Transverse colon (tissue), 4 donors: ENCODE measurements around the gene MTMR4. TPM values are rescaled to one million over a fixed set of nuclear protein-coding genes. Genes with fewer than 3 reads are reported as not detected.

Source experiments
- DNase-seq: peaks from one replicate; pipeline ENCODE4 v3.0.0-alpha.2; 2019
- H3K27ac ChIP-seq, 4 donors: fragments of 200-600 bp; sonication (generic); 2 replicates each; pipeline ENCODE4 v1.5.1; 2016 to 2018; ENCODE audit warnings: inconsistent platforms in 4 of 4
- H3K27me3 ChIP-seq: fragments of 200-600 bp; sonication (generic); 2 replicates; pipeline ENCODE4 v1.5.1; 2017; ENCODE audit warnings: inconsistent platforms
- H3K36me3 ChIP-seq, 4 donors: fragments of 200-600 bp; sonication (generic); 2 replicates each; pipeline ENCODE4 v1.5.1; 2017 to 2019; ENCODE audit warnings: inconsistent platforms in 4 of 4
- H3K4me1 ChIP-seq, 4 donors: fragments of 200-600 bp; sonication (generic); 2 replicates each; pipeline ENCODE4 v1.5.1; 2017 to 2020; ENCODE audit warnings: inconsistent platforms in 4 of 4
- H3K4me3 ChIP-seq, 4 donors: fragments of 200-600 bp; sonication (generic); 1 replicate in 1 of 4; 2 replicates in 3 of 4; pipeline versions ENCODE4 v1.5.1 to v1.6.1; 2017 to 2019; ENCODE audit warnings: inconsistent platforms in 4 of 4
- H3K9me3 ChIP-seq, 2 donors: fragments of 200-600 bp; sonication (generic); 2 replicates each; pipeline ENCODE4 v1.5.1; 2017 to 2019; ENCODE audit warnings: inconsistent platforms in 2 of 2
- EP300 ChIP-seq: sonication (generic); formaldehyde crosslinking; IDR thresholded peaks from one replicate; pipeline ENCODE4 v1.6.1; 2017; ENCODE audit warnings: antibody characterized with exemption, low read depth
- POLR2A ChIP-seq: fragments of 450-650 bp; IDR thresholded peaks from one replicate; pipeline ENCODE4 v1.6.1; 2016; ENCODE audit warnings: antibody characterized with exemption, mild to moderate bottlenecking, moderate library complexity
- POLR2AphosphoS5 ChIP-seq, 3 donors: sonication (generic); formaldehyde crosslinking; IDR thresholded peaks; one replicate each; pipeline ENCODE4 v1.6.1; 2016; ENCODE audit warnings: antibody characterized with exemption in 3 of 3
- WGBS, 2 donors: methylation state at CpG; one replicate each; pipeline ENCODE4 v1.1.5; 2018; ENCODE audit warnings: low coverage in 1 of 2; 5-methylcytosine and 5-hydroxymethylcytosine counted together
- in situ Hi-C, 4 donors: fragments of 200-750 bp; cut with MboI; loops; one replicate each; pipeline versions ENCODE4 v1.15.0 to v1.15.1; 2017; ENCODE audit warnings: low sequenced_read_pairs in 3 of 4, low pct_ligation_motif_present in 1 of 4, low pct_unique_long_range_greater_than_20kb in 1 of 4
- intact Hi-C: fragments of 100-400 bp; cut with DNase I; formaldehyde crosslinking; loops from one replicate; pipeline ENCODE4 v1.15.1; 2023; ENCODE audit warnings: low total_unique reads
- total RNA-seq, 4 donors: library from RNA; depleted of rRNA; stranded (reverse); fragments of >200 nt; gene quantifications; one replicate each; pipeline ENCODE4 v1.1.0, GENCODE V29; 2016
- TF ChIP-seq, protein P1 (sequence below), 5 experiments: fragments of 200-600 bp in 3 of 5; fragments of 450-650 bp in 2 of 5; sonication (generic) in 3 of 5; IDR thresholded peaks; 1 replicate in 2 of 5; 2 replicates in 3 of 5; pipeline ENCODE4 v1.5.1; 2016 to 2017; ENCODE audit warnings: antibody characterized with exemption in 5 of 5, inconsistent platforms in 3 of 5, mild to moderate bottlenecking in 2 of 5, moderate library complexity in 1 of 5

The MTMR4 gene
- total RNA-seq, 4 donors from 2014 or later: 43.2 to 79.6 (median 53.1) TPM

DNA sequence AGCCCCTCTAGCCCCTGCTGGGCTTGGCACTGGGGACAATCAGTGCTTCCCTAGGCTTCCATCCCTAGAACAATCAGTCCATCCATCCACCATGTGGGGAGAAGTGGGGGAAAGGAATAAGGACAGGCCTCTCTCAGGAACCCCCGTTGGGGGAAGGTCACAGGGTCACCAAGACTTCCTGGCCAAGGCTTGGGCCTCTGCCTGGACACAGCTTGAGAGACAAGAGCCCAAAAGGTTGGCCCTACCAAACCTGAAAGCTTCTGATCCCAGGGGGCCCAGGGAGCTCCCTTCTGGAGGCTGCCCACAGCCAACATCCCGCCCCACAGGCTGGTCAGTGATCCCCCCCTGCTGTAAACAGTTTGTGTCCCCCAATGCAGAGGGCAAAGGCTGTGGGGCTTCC lies 16.2 kb upstream of the MTMR4 start:
- H3K4me1 ChIP-seq: peaks cover 0 to 20% (median 5%) of the 10 kb centered on the region in 4 donors
- peak overlapping the region in 1 of 4 donors; percentile 37 for H3K27ac ChIP-seq
- 30% methylated on average over 1 of the region's 2 CpGs; no CpG with 5 or more reads in 1 of the 2 donors for WGBS, 2 donors
- DNase-seq: no peak
- H3K27me3 ChIP-seq: peaks cover 5% of the 10 kb centered on the region
- H3K9me3 ChIP-seq: no peaks in the 10 kb centered on the region
- in situ Hi-C loops (loop anchor here in 1 of 4 donors (10.0 kb wide), 1 partner anchor 64 kb away; no protein-coding TSS in a partner anchor), intact Hi-C loops (no loop called here)
- no peaks in the 10 kb centered on the region for H3K36me3 ChIP-seq
- no peak for TF ChIP-seq POLR2A
- TF ChIP-seq, protein P1, sequence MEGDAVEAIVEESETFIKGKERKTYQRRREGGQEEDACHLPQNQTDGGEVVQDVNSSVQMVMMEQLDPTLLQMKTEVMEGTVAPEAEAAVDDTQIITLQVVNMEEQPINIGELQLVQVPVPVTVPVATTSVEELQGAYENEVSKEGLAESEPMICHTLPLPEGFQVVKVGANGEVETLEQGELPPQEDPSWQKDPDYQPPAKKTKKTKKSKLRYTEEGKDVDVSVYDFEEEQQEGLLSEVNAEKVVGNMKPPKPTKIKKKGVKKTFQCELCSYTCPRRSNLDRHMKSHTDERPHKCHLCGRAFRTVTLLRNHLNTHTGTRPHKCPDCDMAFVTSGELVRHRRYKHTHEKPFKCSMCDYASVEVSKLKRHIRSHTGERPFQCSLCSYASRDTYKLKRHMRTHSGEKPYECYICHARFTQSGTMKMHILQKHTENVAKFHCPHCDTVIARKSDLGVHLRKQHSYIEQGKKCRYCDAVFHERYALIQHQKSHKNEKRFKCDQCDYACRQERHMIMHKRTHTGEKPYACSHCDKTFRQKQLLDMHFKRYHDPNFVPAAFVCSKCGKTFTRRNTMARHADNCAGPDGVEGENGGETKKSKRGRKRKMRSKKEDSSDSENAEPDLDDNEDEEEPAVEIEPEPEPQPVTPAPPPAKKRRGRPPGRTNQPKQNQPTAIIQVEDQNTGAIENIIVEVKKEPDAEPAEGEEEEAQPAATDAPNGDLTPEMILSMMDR (IDR thresholded peaks at IDR 0.05): no peak
- TF ChIP-seq POLR2AphosphoS5 (IDR thresholded peaks at IDR 0.05): no peak
- no peak for TF ChIP-seq EP300
- H3K4me3 ChIP-seq: no peak overlapping the region

DNA sequence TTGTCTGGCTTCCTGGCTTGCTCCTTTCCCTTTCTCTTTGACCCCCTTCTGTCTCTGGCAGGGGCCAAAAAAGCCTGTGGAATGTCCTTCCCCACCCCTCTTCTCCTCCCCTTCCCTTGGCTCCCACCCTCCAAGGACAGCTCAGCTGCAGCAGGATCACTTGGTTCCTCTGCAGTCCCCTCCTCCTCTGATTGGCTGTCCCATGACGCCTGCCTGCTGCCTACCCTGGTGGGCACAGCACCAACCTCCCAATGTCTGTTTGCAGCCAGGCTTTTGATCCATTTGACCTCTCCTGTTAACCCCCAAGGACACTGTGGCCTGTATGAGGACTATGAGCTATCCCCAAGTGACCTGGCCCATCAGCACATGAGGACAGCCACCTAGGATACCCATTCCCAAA lies 14.8 kb upstream of the MTMR4 start:
- peak overlapping the region in 1 of 4 donors; percentile 6 for H3K27ac ChIP-seq
- no peaks in the 10 kb centered on the region for H3K9me3 ChIP-seq
- 56% methylated on average over 1 of the region's 1 CpG; no CpG with 5 or more reads in 1 of the 2 donors for WGBS, 2 donors
- TF ChIP-seq, protein P1 (IDR thresholded peaks at IDR 0.05): no peak
- no peak for TF ChIP-seq EP300
- no peak for TF ChIP-seq POLR2A
- no peak for TF ChIP-seq POLR2AphosphoS5 (IDR thresholded peaks at IDR 0.05)
- peaks cover 5% of the 10 kb centered on the region for H3K27me3 ChIP-seq
- DNase-seq: no peak
- peaks cover 0 to 20% (median 5%) of the 10 kb centered on the region in 4 donors for H3K4me1 ChIP-seq
- no peak overlapping the region for H3K4me3 ChIP-seq
- intact Hi-C loops (loop anchor here (10.0 kb wide), 1 partner anchor 166 kb away; the partner anchor contains the start of genes RAD51C and TEX14), in situ Hi-C loops (loop anchor here in 3 of 4 donors (10.0 kb wide), 3 partner anchors 186 to 476 kb away; no protein-coding TSS in a partner anchor)
- no peaks in the 10 kb centered on the region for H3K36me3 ChIP-seq

DNA sequence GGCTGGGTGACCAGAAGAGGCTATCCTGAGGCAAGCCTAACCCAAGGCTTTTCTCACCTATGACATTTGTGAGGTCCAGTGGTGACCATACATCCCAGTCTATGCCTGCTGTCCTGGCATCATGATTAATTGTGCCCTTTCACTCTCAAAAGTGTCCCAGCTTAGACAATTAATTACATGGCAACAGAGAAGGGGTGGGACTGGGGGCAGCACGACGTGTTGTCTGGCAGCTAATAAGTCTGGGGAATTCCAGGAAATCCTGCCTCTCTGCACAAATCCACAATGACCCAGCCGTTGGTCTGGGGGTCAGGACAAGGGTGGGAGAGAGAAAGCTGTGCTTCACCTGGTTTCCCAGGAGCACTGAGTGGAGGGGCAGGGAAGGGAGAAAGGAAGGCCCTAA lies 14.0 kb upstream of the MTMR4 start:
- no peak for TF ChIP-seq EP300
- TF ChIP-seq, protein P1 (IDR thresholded peaks at IDR 0.05): no peak
- TF ChIP-seq POLR2AphosphoS5 (IDR thresholded peaks at IDR 0.05): no peak
- no peak for TF ChIP-seq POLR2A
- no peak for DNase-seq
- Histone ChIP-seq H3K27me3 (peaks cover 5% of the 10 kb centered on the region), H3K4me1 (peaks cover 0 to 20% (median 5%) of the 10 kb centered on the region in 4 donors), H3K9me3 (no peaks in the 10 kb centered on the region), H3K36me3 (no peaks in the 10 kb centered on the region), H3K27ac (peak overlapping the region in 2 of 4 donors; percentile 2 to 61), H3K4me3 (no peak overlapping the region)
- intact Hi-C loops: loop anchor here (10.0 kb wide), 1 partner anchor 166 kb away; the partner anchor contains the start of genes RAD51C and TEX14
- in situ Hi-C loops: loop anchor here in 3 of 4 donors (10.0 kb wide), 3 partner anchors 186 to 476 kb away; no protein-coding TSS in a partner anchor
- WGBS, 2 donors: 45 to 58% methylated on average over 3 of the region's 3 CpGs

DNA sequence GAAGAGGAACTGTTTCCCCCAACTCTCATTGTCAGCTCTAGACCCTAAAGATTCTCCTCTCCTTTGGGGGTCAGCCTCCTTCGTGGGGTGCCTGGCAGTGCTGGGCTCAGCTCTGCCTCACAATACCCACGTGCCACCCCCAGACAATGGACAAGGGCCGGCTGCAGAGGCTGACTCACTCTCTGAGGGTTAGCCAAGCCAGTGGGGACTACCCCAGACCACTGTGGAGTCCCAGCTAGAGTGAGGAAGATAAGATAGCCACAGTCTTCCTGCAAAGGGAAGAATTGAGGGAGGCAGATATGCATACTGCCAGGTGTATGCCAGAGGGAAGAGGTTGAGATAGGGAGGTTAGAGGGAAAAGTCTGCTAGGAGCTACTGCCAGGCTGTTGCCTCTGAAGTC lies 13.5 kb upstream of the MTMR4 start:
- intact Hi-C loops (loop anchor here (10.0 kb wide), 1 partner anchor 167 kb away; the partner anchor contains the start of genes RAD51C and TEX14), in situ Hi-C loops (loop anchor here in 3 of 4 donors (10.0 kb wide), 3 partner anchors 187 to 477 kb away; no protein-coding TSS in a partner anchor)
- H3K27me3 ChIP-seq: peaks cover 5% of the 10 kb centered on the region
- no peaks in the 10 kb centered on the region for H3K9me3 ChIP-seq
- 61% methylated on average over 3 of the region's 3 CpGs; no CpG with 5 or more reads in 1 of the 2 donors for WGBS, 2 donors
- H3K36me3 ChIP-seq: no peaks in the 10 kb centered on the region
- TF ChIP-seq EP300 (no peak), POLR2A (no peak), POLR2AphosphoS5 (IDR thresholded peaks at IDR 0.05) (no peak)
- TF ChIP-seq, protein P1 (IDR thresholded peaks at IDR 0.05): no peak
- H3K4me1 ChIP-seq: peaks cover 0 to 20% (median 5%) of the 10 kb centered on the region in 4 donors
- no peak overlapping the region for H3K4me3 ChIP-seq
- DNase-seq: no peak
- H3K27ac ChIP-seq: peak overlapping the region; percentile 27 to 62 (median 50)
